Measurements from ENCODE around the gene EPB41L5.

GRCh38 chr2:120052597-120052996 is 39.7 kb downstream of the EPB41L5 start:
- no peak for TF ChIP-seq CTCF (IDR thresholded peaks at IDR 0.05)
- no peak for TF ChIP-seq EZH2 (IDR thresholded peaks at IDR 0.05)
- no peak for TF ChIP-seq EZH2phosphoT487 (IDR thresholded peaks at IDR 0.05)
